IPS-18a (cell line): ENCODE results near the gene SNX13.

Source experiments
- H3K27ac ChIP-seq: one replicate; pipeline ENCODE4 v1.5.1; 2013; ENCODE audit warnings: low read length
- H3K27me3 ChIP-seq: one replicate; pipeline ENCODE4 v1.6.1; 2013; ENCODE audit warnings: mild to moderate bottlenecking, low read length; ENCODE audit not compliant: control insufficient read depth, insufficient read depth
- H3K36me3 ChIP-seq: one replicate; pipeline ENCODE4 v1.6.1; 2013; ENCODE audit warnings: low read depth, low read length; ENCODE audit not compliant: control insufficient read depth
- H3K4me1 ChIP-seq: one replicate; pipeline ENCODE4 v1.6.1; 2013; ENCODE audit warnings: low read depth, low read length; ENCODE audit not compliant: control insufficient read depth
- H3K4me3 ChIP-seq: one replicate; pipeline ENCODE4 v1.5.1; 2013; ENCODE audit warnings: low read length
- H3K9ac ChIP-seq: one replicate; pipeline ENCODE4 v1.6.1; 2013; ENCODE audit warnings: mild to moderate bottlenecking, low read length, moderate library complexity
- H3K9me3 ChIP-seq: one replicate; pipeline ENCODE4 v1.6.1; 2013; ENCODE audit warnings: low read depth, low read length; ENCODE audit not compliant: control insufficient read depth

The SNX13 gene

DNA sequence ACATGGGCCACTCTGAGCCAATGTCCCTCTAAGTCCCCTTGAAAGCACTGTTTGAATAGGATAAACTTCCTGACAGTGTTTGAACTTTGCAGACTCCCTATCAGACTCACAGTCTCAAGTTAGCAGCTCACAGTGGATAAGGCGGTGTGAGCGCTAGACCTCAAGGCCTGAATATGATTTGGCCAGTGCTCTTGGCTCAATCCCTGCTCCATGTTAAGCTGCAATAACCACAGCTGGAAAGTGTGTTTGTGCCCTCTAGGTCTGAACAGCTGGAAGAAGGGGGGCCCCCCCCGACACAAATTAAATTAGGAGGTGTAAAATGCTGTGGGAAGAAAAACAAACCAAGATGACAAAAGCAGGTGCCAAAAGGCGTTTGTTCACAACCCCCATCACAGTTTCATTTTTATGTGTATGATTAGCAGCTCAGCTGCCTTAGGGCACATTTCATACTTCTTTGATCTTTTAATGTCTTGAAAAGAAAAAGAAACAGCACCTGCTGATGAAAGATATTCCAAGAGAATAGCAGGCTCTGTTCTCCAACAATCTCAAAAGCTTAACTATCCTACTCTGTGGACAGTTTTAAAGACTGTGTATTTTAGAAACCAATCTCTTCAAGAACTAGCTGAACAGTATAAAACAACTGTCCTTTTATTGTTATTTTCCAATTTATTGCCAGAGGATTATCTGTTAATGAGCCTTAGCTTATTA, 167.6 kb downstream of the SNX13 start:
- Histone ChIP-seq H3K9ac (no peak overlapping the region), H3K36me3 (no peaks in the 10 kb centered on the region), H3K27me3 (no peaks in the 10 kb centered on the region), H3K4me1 (peaks cover 10% of the 10 kb centered on the region), H3K27ac (no peak overlapping the region), H3K4me3 (no peak overlapping the region), H3K9me3 (no peaks in the 10 kb centered on the region)

DNA sequence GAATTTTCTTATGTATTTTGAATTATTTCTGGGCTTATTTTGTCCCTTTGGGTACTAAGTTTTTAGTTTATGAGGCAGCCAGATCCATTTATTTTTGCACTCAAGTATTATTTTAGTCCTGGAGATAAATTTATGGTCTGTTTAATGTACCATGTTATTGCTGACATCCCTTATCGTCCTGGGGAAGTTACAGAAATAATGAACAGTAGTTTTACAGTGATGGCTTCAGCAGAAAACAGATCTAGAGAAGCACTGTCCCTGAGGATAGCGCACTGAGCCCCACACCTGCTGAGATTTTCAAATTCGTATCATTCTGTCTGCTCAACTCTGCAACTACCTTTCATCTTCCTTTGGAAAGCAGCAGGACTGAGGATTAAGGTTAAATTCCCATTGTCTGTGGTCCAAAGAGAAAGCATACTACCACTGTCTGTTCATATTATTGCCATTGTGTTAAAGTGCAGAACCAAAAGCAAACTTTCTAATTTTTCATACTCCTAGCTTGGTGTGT, 168.3 kb downstream of the SNX13 start:
- H3K9me3 ChIP-seq, result no peaks in the 10 kb centered on the region
- peaks cover 10% of the 10 kb centered on the region for H3K4me1 ChIP-seq
- no peak overlapping the region for H3K9ac ChIP-seq
- H3K27ac ChIP-seq, result no peak overlapping the region
- H3K4me3 ChIP-seq, result no peak overlapping the region
- H3K36me3 ChIP-seq, result no peaks in the 10 kb centered on the region
- H3K27me3 ChIP-seq, result no peaks in the 10 kb centered on the region

DNA sequence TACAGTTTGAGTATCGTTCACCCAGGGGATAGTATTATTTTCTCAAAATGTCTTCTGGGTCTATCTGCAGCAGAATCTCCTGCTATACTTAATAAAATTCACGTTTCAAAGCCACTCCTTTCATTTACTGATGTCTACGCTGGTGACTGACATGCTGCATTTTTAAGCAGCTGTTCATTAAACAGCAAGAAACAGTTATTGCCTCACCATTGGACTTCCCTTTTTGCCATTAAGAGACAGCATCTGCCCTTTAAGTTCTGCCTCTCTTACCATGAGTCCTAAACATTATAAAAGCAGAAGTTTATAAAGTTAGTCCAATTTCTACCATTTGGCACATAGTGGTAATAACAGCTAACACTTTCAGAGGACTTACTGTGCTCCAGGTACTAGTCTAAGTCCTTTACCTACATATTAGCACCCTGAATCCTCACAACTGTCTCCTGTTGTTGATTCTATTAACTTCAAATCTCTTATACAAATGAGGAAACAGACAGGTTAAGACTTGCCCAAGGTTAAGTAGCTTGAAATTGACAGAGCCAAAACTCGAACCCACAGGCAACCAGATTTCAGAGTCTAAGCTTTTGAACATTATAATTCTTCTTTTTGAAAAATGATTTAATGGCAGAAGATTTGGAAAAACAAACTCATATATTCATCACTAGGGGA, 169.5 kb downstream of the SNX13 start:
- H3K4me1 ChIP-seq, result peaks cover 10% of the 10 kb centered on the region
- no peaks in the 10 kb centered on the region for H3K36me3 ChIP-seq
- H3K27ac ChIP-seq, result no peak overlapping the region
- no peaks in the 10 kb centered on the region for H3K9me3 ChIP-seq
- no peaks in the 10 kb centered on the region for H3K27me3 ChIP-seq
- H3K9ac ChIP-seq, result no peak overlapping the region
- no peak overlapping the region for H3K4me3 ChIP-seq

DNA sequence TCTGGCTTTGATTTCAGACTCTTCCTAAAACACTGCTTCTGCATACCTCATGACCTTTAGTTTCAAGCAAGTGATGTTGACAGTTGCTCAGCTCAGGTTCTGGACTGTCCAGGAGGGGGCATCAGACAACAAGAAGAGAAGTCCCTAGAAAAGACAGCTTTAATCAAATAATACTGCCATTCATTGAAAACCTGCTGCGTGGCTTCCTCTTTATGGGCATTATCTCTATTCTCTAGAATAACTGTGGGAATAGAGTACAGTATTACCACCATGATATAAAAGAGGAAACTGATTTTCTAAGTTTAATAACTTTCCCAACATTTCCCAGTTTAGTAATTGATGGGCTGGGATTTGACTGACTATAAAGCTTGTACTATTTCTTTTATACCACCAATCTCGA, 170.4 kb downstream of the SNX13 start:
- Histone ChIP-seq H3K27ac (no peak overlapping the region), H3K9ac (no peak overlapping the region), H3K36me3 (no peaks in the 10 kb centered on the region), H3K9me3 (no peaks in the 10 kb centered on the region), H3K4me1 (peaks cover 10% of the 10 kb centered on the region), H3K27me3 (no peaks in the 10 kb centered on the region), H3K4me3 (no peak overlapping the region)

DNA sequence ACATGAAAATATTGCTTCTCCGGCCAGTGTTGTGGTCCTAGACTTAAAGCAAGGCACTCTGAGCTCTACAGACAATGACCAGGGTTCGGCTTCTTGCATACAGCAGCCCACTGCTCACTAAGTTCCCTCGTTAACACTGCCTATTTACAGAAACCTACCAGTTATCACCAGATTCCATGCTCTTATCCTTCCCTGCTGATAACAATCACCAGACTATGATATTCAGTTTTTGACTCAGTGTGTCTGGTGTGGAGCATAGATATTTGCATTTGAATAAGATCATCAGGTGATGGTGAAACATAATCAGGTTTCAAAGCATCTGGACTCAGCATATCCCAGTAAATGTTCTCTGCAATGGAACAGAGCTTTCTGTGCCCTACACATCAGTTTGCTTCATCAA, 182.3 kb downstream of the SNX13 start:
- Histone ChIP-seq H3K27ac (no peak overlapping the region), H3K27me3 (no peaks in the 10 kb centered on the region), H3K4me1 (peaks cover 3% of the 10 kb centered on the region), H3K36me3 (no peaks in the 10 kb centered on the region), H3K9me3 (no peaks in the 10 kb centered on the region), H3K4me3 (no peak overlapping the region), H3K9ac (no peak overlapping the region)

DNA sequence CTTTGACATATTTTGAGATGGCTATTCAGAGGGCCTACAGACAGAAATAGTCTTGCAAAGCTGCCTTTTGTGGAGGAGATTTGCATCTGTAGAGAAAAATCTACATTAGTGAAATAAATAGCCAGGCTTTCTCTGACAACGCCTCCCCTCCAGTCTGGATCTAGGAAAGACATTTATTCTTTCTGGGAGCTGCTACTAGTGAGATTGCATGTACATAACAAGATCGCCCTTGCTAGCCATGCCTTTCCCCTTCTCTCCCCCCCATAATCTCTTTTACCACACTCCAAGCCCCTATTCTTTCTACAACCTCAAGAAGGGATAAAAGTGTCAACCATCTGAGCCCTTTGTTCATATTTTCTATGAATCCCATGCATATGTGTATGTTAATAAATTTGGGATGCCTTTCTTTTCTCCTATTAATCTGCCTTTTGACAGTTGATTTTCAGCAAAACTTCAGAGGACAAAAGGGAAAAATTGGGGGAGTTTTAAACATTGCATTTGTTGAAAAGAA, 194.2 kb downstream of the SNX13 start:
- Histone ChIP-seq H3K4me3 (no peak overlapping the region), H3K9me3 (no peaks in the 10 kb centered on the region), H3K27ac (no peak overlapping the region), H3K27me3 (no peaks in the 10 kb centered on the region), H3K4me1 (peaks cover 10% of the 10 kb centered on the region), H3K9ac (no peak overlapping the region), H3K36me3 (no peaks in the 10 kb centered on the region)

DNA sequence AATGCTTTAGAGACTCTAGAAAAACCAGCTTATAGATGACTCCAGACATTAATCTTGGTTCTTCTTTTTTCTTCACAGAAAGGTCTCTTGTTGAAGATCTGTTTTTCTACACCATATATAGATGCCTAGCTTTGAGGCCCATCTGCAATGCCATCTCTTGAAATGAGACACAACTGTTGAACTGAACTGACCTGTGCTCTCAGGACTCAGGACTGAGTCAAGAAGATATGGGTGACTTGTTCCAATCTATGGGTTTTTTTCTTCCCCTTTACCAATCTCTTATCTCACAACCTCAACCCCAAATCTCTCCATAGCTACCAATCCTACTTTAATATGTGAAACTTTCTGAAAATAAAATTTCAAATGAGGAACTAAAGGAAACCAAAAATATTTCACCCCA, 194.7 kb downstream of the SNX13 start:
- H3K27me3 ChIP-seq, result no peaks in the 10 kb centered on the region
- no peak overlapping the region for H3K9ac ChIP-seq
- H3K4me1 ChIP-seq, result peaks cover 10% of the 10 kb centered on the region
- no peak overlapping the region for H3K27ac ChIP-seq
- H3K4me3 ChIP-seq, result no peak overlapping the region
- no peaks in the 10 kb centered on the region for H3K9me3 ChIP-seq
- no peaks in the 10 kb centered on the region for H3K36me3 ChIP-seq

DNA sequence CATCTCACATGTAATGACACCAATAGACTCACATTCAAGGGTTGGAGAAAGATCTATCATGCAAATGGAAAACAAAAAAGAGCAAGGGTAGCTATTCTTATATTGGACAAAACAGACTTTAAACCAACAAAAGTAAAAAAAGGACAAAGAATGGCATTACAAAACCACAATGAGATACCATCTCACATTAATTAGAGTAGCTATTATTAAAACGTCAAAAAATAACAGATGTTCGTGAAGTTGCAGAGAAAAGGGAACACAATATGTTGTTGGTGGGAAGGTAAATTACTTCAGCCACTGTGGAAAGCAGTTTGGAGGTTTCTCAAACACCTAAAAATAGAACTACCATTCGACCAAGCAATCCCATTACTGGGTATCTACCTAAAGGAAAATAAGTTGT, 197.0 kb downstream of the SNX13 start:
- Histone ChIP-seq H3K9ac (no peak overlapping the region), H3K4me3 (no peak overlapping the region), H3K9me3 (no peaks in the 10 kb centered on the region), H3K27ac (no peak overlapping the region), H3K36me3 (no peaks in the 10 kb centered on the region), H3K4me1 (peaks cover 7% of the 10 kb centered on the region), H3K27me3 (no peaks in the 10 kb centered on the region)

DNA sequence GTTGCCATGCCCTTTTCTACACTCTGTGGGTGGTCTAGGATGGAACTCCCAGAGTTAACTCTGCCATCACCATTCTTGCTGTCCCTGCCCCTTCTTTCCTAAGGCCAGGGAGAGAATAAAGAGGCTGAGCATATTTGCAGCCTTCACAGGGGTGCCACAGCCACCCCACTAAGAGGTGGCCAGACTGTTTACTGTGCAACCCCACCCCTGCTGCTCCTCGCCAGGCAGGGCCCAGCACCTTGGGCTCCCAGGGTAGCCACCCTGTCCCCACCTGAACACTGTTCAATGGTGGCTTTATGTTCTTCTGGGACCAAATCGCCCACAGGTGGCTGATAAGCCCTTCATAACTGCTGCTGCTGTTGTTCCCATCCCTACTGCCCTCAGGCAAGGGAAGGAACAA, 198.9 kb downstream of the SNX13 start:
- no peaks in the 10 kb centered on the region for H3K36me3 ChIP-seq
- H3K4me3 ChIP-seq, result no peak overlapping the region
- H3K4me1 ChIP-seq, result peaks cover 7% of the 10 kb centered on the region
- no peak overlapping the region for H3K27ac ChIP-seq
- no peaks in the 10 kb centered on the region for H3K27me3 ChIP-seq
- no peak overlapping the region for H3K9ac ChIP-seq
- H3K9me3 ChIP-seq, result no peaks in the 10 kb centered on the region
